H1 (cell line): ENCODE measurements around the gene OR13A1. TPM values are rescaled to one million over a fixed set of nuclear protein-coding genes. Genes with fewer than 3 reads are reported as not detected.

ENCODE experiments used
- CTCF ChIA-PET: fragments of 300-600 bp; sonication (Branson Sonifier 250); formaldehyde crosslinking; loops from one replicate; lab custom pipeline; 2021; ENCODE audit not compliant: partially characterized antibody; lab: Charles Lee
- POLR2A ChIA-PET: fragments of 300-600 bp; sonication (Branson Sonifier 250); formaldehyde crosslinking; loops from one replicate; lab custom pipeline; 2021; ENCODE audit warnings: inconsistent platforms; ENCODE audit not compliant: partially characterized antibody; lab: Charles Lee
- DNase-seq, 2 experiments: peaks; one replicate each; pipeline versions ENCODE4 v3.0.0 to v3.0.0-alpha.2; 2010 to 2022; ENCODE audit warnings: low spot score in 2 of 2, low read depth in 1 of 2, mixed read lengths in 1 of 2
- FAIRE-seq: peaks from 2 replicates; lab custom pipeline; 2011; peaks lifted over from hg19 to GRCh38; lab: Jason Lieb, UNC
- H2AFZ ChIP-seq: 2 replicates; pipeline ENCODE4 v1.8.1; 2012; ENCODE audit warnings: low read length, inconsistent platforms
- H2AK5ac ChIP-seq: 2 replicates; pipeline ENCODE4 v1.6.1; 2013; ENCODE audit warnings: low read depth, low read length
- H2BK120ac ChIP-seq: replicated peaks from 2 replicates; pipeline ENCODE3; 2013; ENCODE audit warnings: low read depth, low read length, inconsistent platforms
- H2BK12ac ChIP-seq: 2 replicates; pipeline ENCODE4 v1.6.1; 2013; ENCODE audit warnings: low read depth, low read length
- H2BK15ac ChIP-seq: 2 replicates; pipeline ENCODE4 v1.6.1; 2013; ENCODE audit warnings: low read length
- H2BK20ac ChIP-seq: 2 replicates; pipeline ENCODE4 v1.6.1; 2013; ENCODE audit warnings: low read length
- H2BK5ac ChIP-seq: 2 replicates; pipeline ENCODE4 v1.6.1; 2013; ENCODE audit warnings: low read depth, low read length
- H3K14ac ChIP-seq: 2 replicates; pipeline ENCODE4 v1.6.1; 2013; ENCODE audit warnings: inconsistent platforms; ENCODE audit not compliant: insufficient read length
- H3K18ac ChIP-seq: 2 replicates; pipeline ENCODE4 v1.6.1; 2013; ENCODE audit warnings: low read length; ENCODE audit errors: extremely low read depth
- H3K23ac ChIP-seq: 2 replicates; pipeline ENCODE4 v1.6.1; 2013; ENCODE audit warnings: inconsistent platforms; ENCODE audit not compliant: insufficient read length
- H3K23me2 ChIP-seq: 2 replicates; pipeline ENCODE4 v1.6.1; 2013; ENCODE audit warnings: low read depth, low read length
- H3K27ac ChIP-seq: 2 replicates; pipeline ENCODE4 v1.6.1; 2011; ENCODE audit warnings: low read depth, low read length, inconsistent platforms
- H3K27me3 ChIP-seq, 4 experiments: replicated peaks in 1 of 4; 1 replicate in 1 of 4; 2 replicates in 3 of 4; pipeline versions ENCODE4 v1.6.1 to v1.8.1; 2011 to 2013; ENCODE audit warnings: low read length in 3 of 4, mild to moderate bottlenecking in 3 of 4, inconsistent platforms in 2 of 4, mixed read lengths in 2 of 4, moderate library complexity in 1 of 4; ENCODE audit not compliant: control insufficient read depth in 3 of 4, insufficient read depth in 3 of 4; ENCODE audit errors: extremely low read depth in 1 of 4
- H3K36me3 ChIP-seq, 4 experiments: 2 replicates each; pipeline versions ENCODE4 v1.6.1 to v1.8.1; 2011 to 2013; ENCODE audit warnings: mild to moderate bottlenecking in 4 of 4, low read length in 3 of 4, moderate library complexity in 2 of 4, control low read depth in 1 of 4, inconsistent platforms in 1 of 4; ENCODE audit not compliant: insufficient read depth in 4 of 4, control insufficient read depth in 2 of 4
- H3K4ac ChIP-seq: replicated peaks from 2 replicates; pipeline ENCODE3; 2013; ENCODE audit warnings: low read length, low read depth, mixed read lengths, inconsistent platforms; ENCODE audit not compliant: insufficient read length
- H3K4me1 ChIP-seq, 4 experiments: replicated peaks in 1 of 4; 1 replicate in 1 of 4; 2 replicates in 3 of 4; pipeline versions ENCODE4 v1.6.1 to v1.8.1; 2011 to 2013; ENCODE audit warnings: low read length in 3 of 4, inconsistent platforms in 2 of 4, mixed read lengths in 1 of 4; ENCODE audit not compliant: insufficient read depth in 4 of 4, control insufficient read depth in 3 of 4
- H3K4me2 ChIP-seq, 2 experiments: 2 replicates each; pipeline versions ENCODE4 v1.6.1 to v1.8.1; 2011 to 2013; ENCODE audit warnings: low read depth in 2 of 2, low read length in 2 of 2, control low read depth in 1 of 2, inconsistent platforms in 1 of 2, mild to moderate bottlenecking in 1 of 2; ENCODE audit not compliant: insufficient read depth in 1 of 2
- H3K4me3 ChIP-seq, 4 experiments: fragments of 200-600, 300-600 bp in 1 of 4; sonication (generic), shearing (Covaris generic), sonication (Bioruptor Twin) in 1 of 4; 2 replicates each; pipeline versions ENCODE4 v1.5.1 to v1.8.1; 2011 to 2016; ENCODE audit warnings: low read length in 4 of 4, low read depth in 3 of 4, control low read depth in 2 of 4, inconsistent platforms in 2 of 4, mild to moderate bottlenecking in 2 of 4, mixed read lengths in 1 of 4, moderate library complexity in 1 of 4; ENCODE audit not compliant: insufficient read depth in 2 of 4; ENCODE audit errors: extremely low read depth in 1 of 4
- H3K56ac ChIP-seq: replicated peaks from 2 replicates; pipeline ENCODE3; 2013; ENCODE audit warnings: low read depth, mild to moderate bottlenecking, mixed read lengths, low read length, inconsistent platforms; ENCODE audit not compliant: insufficient read length
- H3K79me1 ChIP-seq: 2 replicates; pipeline ENCODE4 v1.6.1; 2013; ENCODE audit warnings: low read depth, low read length, control low read depth
- H3K79me2 ChIP-seq, 2 experiments: 2 replicates each; pipeline versions ENCODE4 v1.6.1 to v1.8.1; 2012 to 2013; ENCODE audit warnings: low read length in 2 of 2, mild to moderate bottlenecking in 2 of 2, inconsistent platforms in 1 of 2; ENCODE audit not compliant: insufficient read depth in 2 of 2, control insufficient read depth in 1 of 2
- H3K9ac ChIP-seq, 4 experiments: replicated peaks in 1 of 4; 1 replicate in 1 of 4; 2 replicates in 3 of 4; pipeline versions ENCODE4 v1.6.1 to v1.8.1; 2011 to 2013; ENCODE audit warnings: low read depth in 3 of 4, low read length in 3 of 4, control low read depth in 2 of 4, mild to moderate bottlenecking in 2 of 4, moderate library complexity in 2 of 4, inconsistent platforms in 1 of 4; ENCODE audit errors: extremely low read depth in 1 of 4
- H3K9me3 ChIP-seq, 2 experiments: 2 replicates each; pipeline versions ENCODE4 v1.6.1 to v1.8.1; 2012 to 2013; ENCODE audit warnings: mild to moderate bottlenecking in 2 of 2, moderate library complexity in 2 of 2, control low read depth in 1 of 2, inconsistent platforms in 1 of 2, low read depth in 1 of 2, low read length in 1 of 2, mixed read lengths in 1 of 2; ENCODE audit not compliant: insufficient read depth in 2 of 2
- H4K20me1 ChIP-seq, 2 experiments: replicated peaks in 1 of 2; 2 replicates each; pipeline versions ENCODE3 to v1.8.1; 2011 to 2013; ENCODE audit warnings: inconsistent platforms in 2 of 2, low read length in 2 of 2, mild to moderate bottlenecking in 1 of 2; ENCODE audit not compliant: insufficient read depth in 2 of 2, control insufficient read depth in 1 of 2
- H4K5ac ChIP-seq: 2 replicates; pipeline ENCODE4 v1.6.1; 2013; ENCODE audit warnings: low read length, low read depth, mixed read lengths, inconsistent platforms; ENCODE audit not compliant: insufficient read length
- H4K8ac ChIP-seq: 2 replicates; pipeline ENCODE4 v1.8.0; 2013; ENCODE audit warnings: mild to moderate bottlenecking, moderate library complexity, low read length, inconsistent platforms; ENCODE audit not compliant: insufficient read depth; ENCODE audit errors: extremely low read depth
- H4K91ac ChIP-seq: replicated peaks from 2 replicates; pipeline ENCODE3; 2013; ENCODE audit warnings: low read length, mixed read lengths, inconsistent platforms; ENCODE audit not compliant: insufficient read length
- EGR1 ChIP-seq: IDR thresholded peaks from 2 replicates; pipeline ENCODE4 v1.6.1; 2011; ENCODE audit warnings: low read depth, low read length, borderline replicate concordance
- KDM1A ChIP-seq: fragments of 200-600, 300-600 bp; sonication (generic); IDR thresholded peaks from 2 replicates; pipeline ENCODE4 v1.7.1; 2016; ENCODE audit warnings: mild to moderate bottlenecking, low read length, borderline replicate concordance
- POLR2AphosphoS5 ChIP-seq: IDR thresholded peaks from 2 replicates; pipeline ENCODE4 v1.6.1; 2011; ENCODE audit warnings: low read depth, low read length
- WGBS, 2 experiments: shearing (Covaris generic) in 1 of 2; methylation state at CpG; one replicate each; pipeline versions ENCODE4 v1.1.6 to v1.1.7; 2013 to 2015; ENCODE audit warnings: low lambda C conversion rate in 2 of 2, mixed read lengths in 2 of 2, inconsistent platforms in 1 of 2, low coverage in 1 of 2, missing lambda C conversion rate in 1 of 2; ENCODE audit not compliant: insufficient replicate concordance in 2 of 2, insufficient coverage in 1 of 2, insufficient read length in 1 of 2; ENCODE audit errors: extremely low coverage in 1 of 2, missing lambda C conversion rate in 1 of 2; 5-methylcytosine and 5-hydroxymethylcytosine counted together
- polyA plus RNA-seq, 7 experiments: library from polyadenylated mRNA; depleted of rRNA in 3 of 7; stranded (reverse) in 5 of 7; unstranded in 2 of 7; fragments of >200 nt in 5 of 7; fragments of 200-250 nt in 2 of 7; gene quantifications; 1 replicate in 5 of 7; 2 replicates in 1 of 7; 4 replicates in 1 of 7; pipeline versions ENCODE4 v1.2.1 to v1.2.3, GENCODE V29; 2011 to 2013; ENCODE audit warnings: missing spikeins in 2 of 7, mixed read lengths in 2 of 7
- total RNA-seq: library from RNA; stranded (reverse); fragmentation: NEBNext Ultra II Directional; extraction: Animal tissue kit (Norgen Biotek cat#: 25700); gene quantifications from 2 replicates; pipeline ENCODE4 v1.2.1, GENCODE V29; 2021

Gene OR13A1
- total and polyA plus RNA-seq, 2 of the 8 experiments (the other 6 are each of a cell fraction or from before 2014, with no cell fraction given): 0.53 TPM; not detected in 1

GRCh38 chr10:45294681-45295080 is 20.7 kb downstream of the OR13A1 start:
- no peak overlapping the region for H2BK15ac ChIP-seq
- CTCF ChIA-PET: no interaction called here
- H3K27ac ChIP-seq: no peak overlapping the region
- H3K14ac ChIP-seq: no peak overlapping the region
- no peak overlapping the region for H4K5ac ChIP-seq
- H4K20me1 ChIP-seq: no peaks in the 10 kb centered on the region
- no peaks in the 10 kb centered on the region for H3K4me1 ChIP-seq
- WGBS, 2 experiments: 89% methylated on average over 2 of the region's 2 CpGs; no CpG with 5 or more reads in 1 of the 2 experiments
- H4K91ac ChIP-seq: no peak overlapping the region
- H2BK120ac ChIP-seq: no peak overlapping the region
- H2BK5ac ChIP-seq: no peak overlapping the region
- no peak overlapping the region for H2BK12ac ChIP-seq
- no peaks in the 10 kb centered on the region for H3K79me2 ChIP-seq
- POLR2A ChIA-PET: no interaction called here
- no peak overlapping the region for H3K4ac ChIP-seq
- H3K36me3 ChIP-seq: no peaks in the 10 kb centered on the region
- no peaks in the 10 kb centered on the region for H3K27me3 ChIP-seq
- no peak for DNase-seq
- H3K79me1 ChIP-seq: no peaks in the 10 kb centered on the region
- TF ChIP-seq EGR1 (no peak), POLR2AphosphoS5 (no peak), KDM1A (no peak)
- TF ChIP-seq, all 59 proteins: peak for 0
- Histone ChIP-seq H2AFZ (no peak overlapping the region), H2BK20ac (no peak overlapping the region), H3K9ac (no peak overlapping the region), H3K23ac (no peak overlapping the region), H3K9me3 (no peaks in the 10 kb centered on the region), H4K8ac (peak overlapping the region; percentile 31; the same call in 1 of the 2 replicates), H3K23me2 (no peaks in the 10 kb centered on the region), H2AK5ac (no peak overlapping the region), H3K56ac (no peak overlapping the region), H3K4me3 (no peak overlapping the region), H3K18ac (no peak overlapping the region), H3K4me2 (no peak overlapping the region)
- FAIRE-seq: no peak
